A172 (cell line): ENCODE results near the gene SART1. TPM values are rescaled to one million over a fixed set of nuclear protein-coding genes. Genes with fewer than 3 reads are reported as not detected.

Experiments used
- DNase-seq: peaks from one replicate; pipeline ENCODE4 v3.0.0-alpha.2; 2015; ENCODE audit warnings: low spot score
- total RNA-seq: library from RNA; depleted of rRNA; stranded (reverse); fragments of >200 nt; shearing (Covaris generic); gene quantifications from 2 replicates; pipeline ENCODE4 v1.2.3, GENCODE V29; 2014; rRNA removed

SART1 gene
- total RNA-seq: 35.8 and 54.8 TPM in 2 replicates

- peak; percentile 92 for DNase-seq
Measured at GRCh38 chr11:65961267-65962140, at the start of gene SART1. Gene SART1 (plus strand): TSS chr11:65961734. CDS start chr11:65961781, 47 bp downstream.

- DNase-seq: peak; percentile 93
Measured at GRCh38 chr11:65912845-65913244, 48.7 kb upstream of the SART1 start.

- no peak for DNase-seq
Measured at GRCh38 chr11:65915101-65915820, 46.3 kb upstream of the SART1 start.

DNA sequence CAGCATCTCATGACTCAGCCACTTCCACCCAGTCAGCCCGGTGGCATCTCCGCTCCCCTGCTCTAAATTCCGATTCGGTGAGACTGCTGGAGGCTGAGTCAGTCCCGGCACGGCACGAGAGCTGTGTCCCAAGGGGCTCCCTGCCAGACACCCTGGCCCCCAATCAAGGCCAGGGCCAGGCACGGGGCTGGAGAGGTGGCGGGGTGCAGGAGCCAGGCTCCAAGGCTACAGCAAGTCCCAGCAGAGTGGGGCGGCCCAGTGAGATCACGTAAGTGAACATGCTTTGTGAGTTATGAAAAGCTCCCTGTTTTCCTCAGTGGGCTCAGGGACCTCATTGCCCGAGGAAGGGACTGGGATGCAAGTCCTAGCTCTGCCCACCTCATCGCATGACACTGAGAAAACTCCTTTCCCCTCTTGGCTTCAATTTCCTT is 45.7 kb upstream of the SART1 start:
- peak; percentile 99 for DNase-seq

DNA sequence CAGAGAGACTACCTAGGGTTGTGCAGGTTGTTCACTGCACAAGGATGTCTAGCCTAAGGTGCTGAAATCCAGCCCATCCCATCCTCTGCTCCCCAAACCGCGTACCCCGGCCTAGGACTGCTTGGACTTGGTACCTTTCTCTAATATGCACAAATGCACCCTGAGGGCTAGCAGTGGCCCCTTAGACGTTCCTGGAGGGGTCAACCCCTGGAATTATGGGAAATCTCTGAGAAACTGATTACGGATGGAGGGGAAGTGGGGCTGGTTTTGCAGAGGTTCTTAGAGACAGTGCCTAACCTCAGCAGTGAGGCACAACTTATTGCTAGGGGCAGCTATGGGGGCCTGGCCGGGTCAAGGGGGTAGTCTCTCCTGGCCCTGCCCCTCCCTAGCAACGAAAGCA is 45.1 kb upstream of the SART1 start:
- no peak for DNase-seq

DNA sequence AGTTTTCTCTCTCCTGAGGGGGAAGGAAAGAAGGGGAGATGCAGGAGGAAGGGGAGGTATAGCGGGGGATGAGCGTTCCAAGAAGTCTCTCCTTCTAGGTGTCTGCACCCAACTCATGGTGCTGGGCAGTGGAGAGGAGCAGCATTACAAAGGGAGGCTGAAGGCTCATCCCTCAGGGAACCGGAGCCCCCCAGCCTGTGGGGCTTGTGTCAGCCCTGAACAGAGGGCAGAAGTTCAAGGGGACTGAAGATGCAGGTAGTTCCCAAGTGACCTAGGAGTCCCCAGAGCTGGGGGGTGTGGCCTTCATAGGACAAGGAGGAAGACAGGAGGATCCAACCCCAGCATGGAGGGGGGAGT is 44.5 kb upstream of the SART1 start:
- DNase-seq: no peak

- DNase-seq: no peak
Measured at GRCh38 chr11:65917434-65918210, 43.9 kb upstream of the SART1 start.

DNA sequence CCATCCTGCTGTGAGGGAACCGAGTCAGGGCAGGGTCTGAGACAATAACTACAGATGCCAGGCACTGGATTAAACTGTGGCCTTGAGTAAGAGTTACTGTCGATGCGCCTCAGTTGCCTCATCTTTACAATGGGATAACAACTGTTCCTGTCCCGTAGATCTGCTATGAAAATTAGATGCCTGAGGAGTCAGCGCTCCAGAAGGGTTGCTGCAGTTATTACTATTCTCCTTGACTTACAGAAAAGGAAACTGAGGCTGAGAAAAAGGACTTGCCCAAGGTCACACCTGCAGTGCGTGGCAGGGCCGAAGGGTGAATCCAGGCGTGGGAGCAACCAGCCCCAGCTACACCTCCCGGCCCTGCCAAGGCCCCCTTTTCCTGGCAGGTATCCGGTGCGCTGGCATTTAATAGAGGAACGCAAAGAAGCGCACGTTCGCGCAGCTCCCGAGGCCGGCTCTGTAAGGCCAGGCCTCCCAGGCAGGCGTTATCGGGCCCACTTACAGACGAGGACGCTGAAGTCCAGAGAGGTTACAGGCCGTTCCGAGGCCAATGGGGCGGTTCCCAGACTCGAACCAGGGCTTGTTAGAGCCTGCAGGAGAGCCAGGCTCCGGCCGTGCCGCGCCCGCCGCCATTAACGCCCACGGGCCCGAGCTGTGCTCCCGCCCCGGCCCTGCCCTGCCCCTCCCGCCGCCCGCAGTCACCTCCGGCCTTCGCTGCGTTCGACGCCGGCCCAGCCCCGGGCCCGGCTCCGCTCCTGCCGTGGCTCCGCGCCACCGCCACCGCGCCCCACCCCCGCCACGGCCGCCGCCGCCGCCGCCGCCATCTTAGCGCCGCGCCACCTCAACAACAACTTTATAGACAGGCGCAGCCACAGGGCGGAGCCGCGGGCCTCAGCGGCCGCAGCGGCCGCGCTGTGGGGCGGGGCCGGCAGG is 43.1 kb upstream of the SART1 start, which contains the start of gene C11orf68:
C11orf68 (minus strand) TSS at position 852 of the 930 bp plus-strand sequence; CDS start at position 821, 31 bp downstream.
- DNase-seq: no peak

- DNase-seq: peak; percentile 93
Measured at GRCh38 chr11:65919141-65919572, 42.4 kb upstream of the SART1 start, which contains the start of gene DRAP1. Gene DRAP1 (plus strand): TSS chr11:65919426. CDS start chr11:65919502, 76 bp downstream.

DNA sequence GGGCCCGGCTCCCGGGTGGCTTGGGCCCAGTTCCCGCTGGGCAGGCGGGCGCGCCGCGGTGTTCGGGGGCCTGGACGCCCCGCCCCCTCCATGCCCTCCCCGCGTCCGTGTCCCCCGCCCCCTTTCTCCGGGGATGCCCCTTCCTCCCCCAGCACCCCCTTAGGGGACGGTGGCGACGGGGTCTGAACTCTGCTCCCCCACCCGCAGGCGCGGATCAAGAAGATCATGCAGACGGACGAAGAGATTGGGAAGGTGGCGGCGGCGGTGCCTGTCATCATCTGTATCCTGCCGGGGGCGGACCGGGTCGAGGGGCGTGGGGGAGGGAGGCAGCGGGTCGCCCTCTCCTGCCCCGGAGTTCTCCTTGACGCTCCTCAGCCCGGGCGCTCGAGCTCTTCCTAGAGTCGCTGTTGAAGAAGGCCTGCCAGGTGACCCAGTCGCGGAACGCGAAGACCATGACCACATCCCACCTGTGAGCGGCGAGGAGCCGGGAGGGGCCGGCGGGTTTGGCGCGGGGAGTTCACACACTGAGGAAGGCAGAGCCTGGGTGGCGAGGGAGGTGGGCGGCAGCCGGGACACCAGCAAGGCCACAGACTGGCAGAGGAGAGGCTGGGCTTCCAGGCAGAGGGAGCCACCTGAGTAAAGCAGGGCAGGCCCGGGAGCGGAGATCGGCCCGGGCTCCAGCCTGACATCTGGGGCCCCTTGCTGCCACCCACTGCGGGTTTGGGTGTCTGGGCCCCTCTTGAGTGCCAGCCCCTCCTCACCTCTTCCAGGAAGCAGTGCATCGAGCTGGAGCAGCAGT is 41.8 kb upstream of the SART1 start:
- DNase-seq: no peak

DNA sequence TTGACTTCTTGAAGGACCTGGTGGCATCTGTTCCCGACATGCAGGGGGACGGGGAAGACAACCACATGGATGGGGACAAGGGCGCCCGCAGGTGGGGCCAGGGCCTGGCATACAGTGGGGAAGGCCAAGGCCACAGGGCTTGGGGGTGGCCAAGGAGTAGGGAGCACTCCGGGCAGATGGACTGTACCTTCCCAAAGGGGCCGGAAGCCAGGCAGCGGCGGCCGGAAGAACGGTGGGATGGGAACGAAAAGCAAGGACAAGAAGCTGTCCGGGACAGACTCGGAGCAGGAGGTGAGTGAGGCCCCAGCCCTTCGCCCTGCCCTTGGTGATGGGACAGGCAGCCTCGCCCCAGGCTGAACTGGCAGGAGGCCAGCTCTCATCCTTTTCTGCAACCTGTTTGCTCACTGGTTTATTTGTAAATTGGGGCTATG is 41.1 kb upstream of the SART1 start:
- no peak for DNase-seq

GRCh38 chr11:65921033-65921555 is 40.4 kb upstream of the SART1 start:
- no peak for DNase-seq

GRCh38 chr11:65921876-65922275 is 39.7 kb upstream of the SART1 start:
- no peak for DNase-seq

DNA sequence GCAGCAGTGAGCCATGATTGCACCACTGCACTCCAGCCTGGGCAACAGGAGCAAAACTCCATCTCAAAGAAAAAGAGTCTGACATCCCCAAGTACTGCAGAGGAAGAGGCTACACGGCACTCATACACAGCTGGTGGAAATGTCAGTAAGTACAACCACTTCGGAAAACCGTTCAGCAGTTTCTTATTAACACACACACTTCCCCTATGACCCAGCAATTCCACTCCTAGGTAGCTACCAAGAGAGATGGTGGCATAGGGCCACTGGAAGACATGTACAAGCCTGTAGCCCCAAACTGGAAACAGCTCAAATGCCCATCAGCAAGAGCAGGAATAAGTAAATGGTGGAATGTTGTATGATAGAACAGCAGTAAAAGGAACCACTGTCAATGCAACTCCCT is 39.0 kb upstream of the SART1 start:
- DNase-seq: no peak

GRCh38 chr11:65925397-65925796 is 36.1 kb upstream of the SART1 start:
- DNase-seq: no peak

DNA sequence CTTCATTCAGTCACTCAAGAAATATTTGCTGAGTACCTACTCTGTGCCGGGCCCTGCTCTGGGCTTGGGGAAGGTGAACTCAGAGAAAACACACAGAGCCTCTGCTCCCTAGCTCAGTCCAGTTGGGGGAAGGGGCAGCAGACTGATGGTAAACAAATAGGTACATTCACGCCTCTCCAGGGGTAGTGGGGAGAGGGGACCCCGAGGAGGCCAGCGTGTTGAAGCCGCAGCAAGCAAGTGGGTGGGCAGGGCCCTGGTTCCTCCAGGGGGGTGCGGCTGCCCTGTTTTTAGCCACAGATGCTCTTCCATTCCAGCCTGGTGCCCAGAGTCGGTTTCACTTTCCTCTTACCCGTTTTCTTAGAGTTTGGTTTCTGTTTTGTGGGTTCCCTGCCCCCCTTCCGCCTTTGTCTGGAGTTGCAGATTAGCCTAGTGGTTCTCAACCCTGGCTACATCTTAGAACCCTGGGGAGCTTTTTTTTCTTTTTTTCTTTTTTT is 33.6 kb upstream of the SART1 start:
- DNase-seq: no peak

GRCh38 chr11:65928667-65929066 is 32.9 kb upstream of the SART1 start:
- no peak for DNase-seq

DNA sequence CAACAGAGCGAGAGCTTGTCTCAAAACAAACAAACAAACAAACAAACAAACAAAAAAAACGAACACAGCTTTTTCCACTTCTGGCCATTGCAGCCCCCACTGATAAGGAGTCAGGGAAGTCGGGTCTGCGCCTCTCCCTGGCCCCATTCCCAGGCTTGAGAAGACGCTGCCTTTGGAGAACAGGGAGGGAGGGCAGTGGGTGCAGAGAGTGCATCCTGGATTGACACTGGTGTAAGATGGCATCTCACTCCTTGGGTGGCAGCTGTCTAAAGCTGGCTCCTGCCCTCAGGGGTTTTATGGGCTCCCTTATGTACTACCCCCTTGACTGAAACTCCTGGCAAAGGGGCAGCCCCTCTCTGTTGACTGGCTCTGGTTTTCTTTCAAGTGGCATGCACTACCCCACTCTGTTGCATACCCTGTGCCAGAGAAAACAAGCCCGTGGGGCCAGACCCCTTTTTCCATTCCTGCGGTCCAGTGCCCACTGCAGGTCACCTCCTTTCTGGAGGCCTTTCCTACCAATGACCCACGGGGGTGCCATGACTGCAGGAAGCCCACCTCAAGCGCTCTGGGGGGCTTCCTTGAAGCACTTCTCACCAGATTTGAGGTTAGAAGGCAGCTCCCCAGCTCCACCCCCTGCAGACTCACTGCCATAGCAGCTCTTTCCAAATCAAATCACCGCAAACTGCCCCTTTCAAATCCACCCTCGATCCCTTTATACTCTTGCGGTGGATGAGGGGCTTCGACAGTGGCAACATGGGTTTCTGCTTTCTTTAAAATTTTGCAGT is 29.6 kb upstream of the SART1 start:
- no peak for DNase-seq

DNA sequence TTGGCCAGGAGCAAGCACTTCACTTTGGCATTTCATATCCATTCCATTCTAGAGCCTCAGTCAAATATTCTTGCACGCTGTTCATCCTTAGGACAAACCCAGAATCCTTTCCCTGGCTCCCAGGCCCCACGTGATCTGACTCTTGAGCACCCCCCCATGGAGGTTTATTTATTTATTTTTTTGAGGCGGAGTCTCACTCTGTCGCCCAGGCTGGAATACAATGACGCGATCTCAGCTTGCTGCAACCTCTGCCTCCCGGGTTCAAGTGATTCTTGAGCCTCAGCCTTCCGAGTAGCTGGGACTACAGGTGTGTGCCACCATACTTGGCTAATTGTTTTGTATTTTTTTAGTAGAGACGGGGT is 29.0 kb upstream of the SART1 start:
- DNase-seq: no peak
